ENCODE data around the gene PLAC9. TPM values are rescaled to one million over a fixed set of nuclear protein-coding genes. Genes with fewer than 3 reads are reported as not detected.

The PLAC9 gene
- total RNA-seq, 1 donor from 2014 or later = not detected

DNA sequence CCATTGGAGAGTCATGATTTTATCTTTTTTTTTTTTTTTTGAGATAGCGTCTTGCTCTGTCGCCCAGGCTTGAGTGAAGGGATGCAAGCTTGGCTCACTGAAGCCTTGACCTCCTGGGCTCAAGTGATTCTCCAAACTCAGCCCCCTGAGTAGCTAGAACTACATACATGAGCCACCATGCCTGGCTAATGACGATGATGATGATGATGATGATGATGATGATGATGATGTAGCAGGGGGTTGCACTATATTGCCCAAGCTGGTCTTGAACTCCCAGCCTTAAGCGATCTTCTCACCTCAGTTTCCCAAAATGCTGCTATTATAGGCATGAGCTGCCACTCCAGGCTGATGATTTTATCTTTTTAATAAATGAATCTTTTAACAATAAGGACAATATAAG lies 13.9 kb upstream of the PLAC9 start:
- Mint-ChIP-seq H3K4me3 (no peak overlapping the region), H3K27ac (no peak overlapping the region), H3K4me1 (no peaks in the 10 kb centered on the region), H3K27me3 (peaks cover 3% of the 10 kb centered on the region), H3K36me3 (ENCODE audit: low read depth) (no peaks in the 10 kb centered on the region), H3K9me3 (no peaks in the 10 kb centered on the region)
- CTCF ChIA-PET = interaction anchor here (1.2 kb wide), 1 partner anchor 12 kb away, joined by 3 read pairs; no protein-coding TSS in a partner anchor
- no peak for TF ChIP-seq CTCF (IDR thresholded peaks at IDR 0.05)
- intact Hi-C loops (cut with micrococcal nuclease) = no loop called here
- no peak for ATAC-seq (ENCODE audit: low read depth)
- no peak for DNase-seq
- POLR2A ChIA-PET = no interaction called here

DNA sequence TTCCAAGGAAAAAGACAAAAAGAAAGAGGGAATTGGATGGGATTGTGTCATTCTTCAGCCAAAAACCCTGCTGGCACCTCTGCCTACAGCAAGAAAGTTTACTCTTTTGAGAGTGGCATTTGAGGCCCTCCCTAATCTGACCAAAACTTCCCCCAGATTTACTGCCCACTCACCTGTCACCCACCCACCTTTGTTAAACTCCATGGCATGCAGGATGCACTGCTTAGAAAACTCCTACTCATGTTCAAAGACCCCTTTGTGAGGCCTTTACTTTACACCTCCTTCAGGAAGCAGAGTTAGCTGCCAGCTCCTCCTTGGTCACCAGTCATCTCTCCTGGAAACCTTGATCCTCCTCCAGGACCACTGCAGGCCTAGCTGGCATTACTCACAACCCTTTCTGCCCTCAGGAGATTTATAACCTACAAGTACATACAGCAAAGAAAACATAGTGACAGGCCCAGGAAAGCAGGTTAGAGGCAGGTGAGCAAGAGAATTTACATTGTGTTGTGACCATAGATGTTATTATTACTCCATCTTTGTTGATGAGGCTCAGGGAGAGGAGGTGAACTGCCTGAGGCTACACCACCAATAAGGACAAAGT lies 10.3 kb upstream of the PLAC9 start:
- intact Hi-C loops (cut with micrococcal nuclease) = no loop called here
- H3K4me1 Mint-ChIP-seq = no peaks in the 10 kb centered on the region
- ChIA-PET POLR2A (no interaction called here), CTCF (interaction anchor here (1.6 kb wide), 1 partner anchor 75 kb away, joined by 4 read pairs; no protein-coding TSS in a partner anchor)
- DNase-seq = no peak
- H3K4me3 Mint-ChIP-seq = no peak overlapping the region
- no peak for ATAC-seq (ENCODE audit: low read depth)
- TF ChIP-seq CTCF (IDR thresholded peaks at IDR 0.05) = no peak
- H3K9me3 Mint-ChIP-seq = no peaks in the 10 kb centered on the region
- H3K36me3 Mint-ChIP-seq (ENCODE audit: low read depth) = no peaks in the 10 kb centered on the region
- H3K27ac Mint-ChIP-seq = no peak overlapping the region
- peaks cover 3% of the 10 kb centered on the region for H3K27me3 Mint-ChIP-seq

DNA sequence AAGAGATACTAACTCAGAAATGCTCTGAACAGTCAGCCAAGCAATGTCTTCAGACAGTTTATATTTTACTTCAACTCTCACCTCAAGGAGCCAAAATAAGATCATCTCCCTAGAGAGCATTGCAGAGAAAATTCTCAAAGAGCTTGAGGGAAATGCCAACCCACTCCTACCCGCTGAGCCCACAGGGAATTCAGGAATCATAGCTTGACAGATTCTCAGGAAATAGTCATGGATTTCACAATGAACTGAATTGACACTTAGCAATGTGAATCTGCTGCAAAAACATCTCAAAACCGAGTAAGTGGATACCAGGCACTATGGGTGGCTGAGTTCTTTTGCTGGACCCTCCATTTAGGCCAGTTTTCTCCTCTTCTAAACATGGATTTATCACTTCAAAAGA lies 9.8 kb upstream of the PLAC9 start:
- Mint-ChIP-seq H3K4me1 (no peaks in the 10 kb centered on the region), H3K27ac (no peak overlapping the region), H3K36me3 (ENCODE audit: low read depth) (no peaks in the 10 kb centered on the region), H3K9me3 (no peaks in the 10 kb centered on the region), H3K27me3 (peaks cover 3% of the 10 kb centered on the region), H3K4me3 (no peak overlapping the region)
- intact Hi-C loops (cut with micrococcal nuclease) = no loop called here
- no peak for TF ChIP-seq CTCF (IDR thresholded peaks at IDR 0.05)
- ATAC-seq (ENCODE audit: low read depth) = no peak
- ChIA-PET CTCF (no interaction called here), POLR2A (no interaction called here)
- no peak for DNase-seq

DNA sequence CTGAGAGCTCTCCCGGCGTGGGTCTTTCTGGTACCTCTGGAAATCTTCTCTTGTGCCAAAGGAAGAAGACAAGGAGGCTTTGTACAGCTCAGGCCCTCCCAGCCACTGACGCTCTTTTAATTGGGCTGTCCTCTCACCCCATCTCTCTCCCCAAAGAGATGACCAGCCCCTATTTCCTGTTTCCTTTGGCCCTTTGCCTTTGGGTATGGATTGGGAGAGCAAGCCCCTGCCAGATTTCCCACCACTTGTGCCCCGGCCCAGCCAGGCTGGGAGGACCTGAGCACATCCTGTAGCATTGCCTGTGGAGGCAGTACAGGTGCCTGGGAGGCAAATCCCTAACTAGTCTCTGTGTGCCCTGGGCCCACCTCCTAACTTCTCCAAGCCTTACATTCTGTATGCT lies 5.7 kb upstream of the PLAC9 start:
- Mint-ChIP-seq H3K36me3 (ENCODE audit: low read depth) (no peaks in the 10 kb centered on the region), H3K9me3 (no peaks in the 10 kb centered on the region), H3K4me3 (no peak overlapping the region), H3K27me3 (peaks cover 11% of the 10 kb centered on the region), H3K4me1 (no peaks in the 10 kb centered on the region), H3K27ac (no peak overlapping the region)
- intact Hi-C loops (cut with micrococcal nuclease) = no loop called here
- ChIA-PET POLR2A (no interaction called here), CTCF (no interaction called here)
- TF ChIP-seq CTCF (IDR thresholded peaks at IDR 0.05) = no peak
- ATAC-seq (ENCODE audit: low read depth) (no peak), DNase-seq (no peak)

DNA sequence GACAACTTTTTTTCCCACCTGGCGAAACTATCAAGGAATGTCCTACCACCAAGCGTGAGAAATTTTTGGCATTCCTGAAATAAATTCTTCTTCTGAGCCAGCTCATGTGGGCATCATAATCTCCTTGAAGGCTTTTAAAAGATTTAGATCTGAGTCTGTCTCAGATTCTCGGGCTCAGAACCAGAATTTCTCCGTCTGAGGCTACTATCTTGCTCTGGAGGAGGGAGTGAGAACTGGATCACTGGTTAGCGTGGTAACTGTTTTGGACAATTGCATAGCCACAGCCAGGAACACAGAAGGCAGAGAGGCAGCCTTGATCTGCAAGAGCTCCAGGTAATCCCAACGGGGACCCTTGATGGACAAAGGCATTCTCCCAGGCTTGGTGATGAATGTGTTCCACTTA lies 1.0 kb upstream of the PLAC9 start:
- CTCF ChIA-PET = no interaction called here
- intact Hi-C loops (cut with micrococcal nuclease) = no loop called here

More for the DNA sequence above, 1.0 kb upstream of the PLAC9 start:
- POLR2A ChIA-PET = no interaction called here
- TF ChIP-seq CTCF (IDR thresholded peaks at IDR 0.05) = no peak
- H3K27ac Mint-ChIP-seq = no peak overlapping the region
- no peaks in the 10 kb centered on the region for H3K9me3 Mint-ChIP-seq
- peaks cover 3% of the 10 kb centered on the region for H3K4me1 Mint-ChIP-seq
- no peak overlapping the region for H3K4me3 Mint-ChIP-seq
- peaks cover 27% of the 10 kb centered on the region for H3K27me3 Mint-ChIP-seq
- no peaks in the 10 kb centered on the region for H3K36me3 Mint-ChIP-seq (ENCODE audit: low read depth)
- ATAC-seq (ENCODE audit: low read depth) (no peak), DNase-seq (no peak)

All from activated B cell treated with CpG ODN at 0.5 μM for 24 hours (primary cell).